NCI-H1092 (cell line): ENCODE measurements around the gene KLHL2.

Experiments used
- DNase-seq: peaks from one replicate; lab custom pipeline; 2025; lab: John Stamatoyannopoulos, UW

The KLHL2 gene

GRCh38 chr4:165289423-165289785 lies 82.0 kb downstream of the KLHL2 start:
- DNase-seq = no peak

GRCh38 chr4:165293061-165293460 lies 85.7 kb downstream of the KLHL2 start:
- DNase-seq = no peak

GRCh38 chr4:165293927-165294649 lies 86.7 kb downstream of the KLHL2 start:
- no peak for DNase-seq

- no peak for DNase-seq
These were observed 87.5 kb downstream of the KLHL2 start for GRCh38 chr4:165294907-165295306.

- DNase-seq = no peak
These were observed 90.3 kb downstream of the KLHL2 start for GRCh38 chr4:165297626-165298025.

- DNase-seq = no peak
These were observed 92.2 kb downstream of the KLHL2 start for GRCh38 chr4:165299399-165300060.

- no peak for DNase-seq
These were observed 94.5 kb downstream of the KLHL2 start for GRCh38 chr4:165301833-165302232.

- DNase-seq = no peak
These were observed 95.3 kb downstream of the KLHL2 start for GRCh38 chr4:165302658-165303057.

GRCh38 chr4:165308166-165308565 lies 100.8 kb downstream of the KLHL2 start:
- DNase-seq = no peak

- DNase-seq = no peak
These were observed 101.2 kb downstream of the KLHL2 start for GRCh38 chr4:165308606-165309005.

- DNase-seq = no peak
These were observed 102.1 kb downstream of the KLHL2 start for GRCh38 chr4:165309456-165309855.

GRCh38 chr4:165312506-165312905 lies 105.1 kb downstream of the KLHL2 start:
- DNase-seq = no peak

- DNase-seq = no peak
These were observed 111.7 kb downstream of the KLHL2 start for GRCh38 chr4:165319030-165319429.

GRCh38 chr4:165319509-165319908 lies 112.1 kb downstream of the KLHL2 start:
- no peak for DNase-seq

GRCh38 chr4:165324236-165324917 lies 117.0 kb downstream of the KLHL2 start:
- no peak for DNase-seq

GRCh38 chr4:165324918-165325304 lies 117.5 kb downstream of the KLHL2 start:
- no peak for DNase-seq

- DNase-seq = no peak
These were observed 118.6 kb downstream of the KLHL2 start for GRCh38 chr4:165325732-165326512.

- DNase-seq = no peak
These were observed 119.5 kb downstream of the KLHL2 start for GRCh38 chr4:165326831-165327210.

GRCh38 chr4:165327211-165328100 lies 120.1 kb downstream of the KLHL2 start, which contains the start of gene MSMO1:
TSS of gene MSMO1 (plus strand) at chr4:165327669. CDS start at chr4:165333371, 5,702 bp downstream.
- DNase-seq = peak; percentile 99

GRCh38 chr4:165328101-165328425 lies 120.7 kb downstream of the KLHL2 start:
- no peak for DNase-seq

- no peak for DNase-seq
These were observed 121.3 kb downstream of the KLHL2 start for GRCh38 chr4:165328708-165329107.
